Measurements from ENCODE around the gene ACSF3.

GRCh38 chr16:89147085-89147817, 53.6 kb downstream of the ACSF3 start:
- TF ChIP-seq CTCF (IDR thresholded peaks at IDR 0.05) = no peak
- no peak for TF ChIP-seq EP300 (IDR thresholded peaks at IDR 0.05)
- no peak for TF ChIP-seq POLR2A (IDR thresholded peaks at IDR 0.05)
- no peak for TF ChIP-seq POLR2AphosphoS5 (IDR thresholded peaks at IDR 0.05)

All from upper lobe of left lung (tissue), 4 donors.